ENCODE data around the gene CISTR. TPM values are rescaled to one million over a fixed set of nuclear protein-coding genes. Genes with fewer than 3 reads are reported as not detected.

Gene CISTR
- total RNA-seq, 4 donors from 2014 or later: not detected

DNA sequence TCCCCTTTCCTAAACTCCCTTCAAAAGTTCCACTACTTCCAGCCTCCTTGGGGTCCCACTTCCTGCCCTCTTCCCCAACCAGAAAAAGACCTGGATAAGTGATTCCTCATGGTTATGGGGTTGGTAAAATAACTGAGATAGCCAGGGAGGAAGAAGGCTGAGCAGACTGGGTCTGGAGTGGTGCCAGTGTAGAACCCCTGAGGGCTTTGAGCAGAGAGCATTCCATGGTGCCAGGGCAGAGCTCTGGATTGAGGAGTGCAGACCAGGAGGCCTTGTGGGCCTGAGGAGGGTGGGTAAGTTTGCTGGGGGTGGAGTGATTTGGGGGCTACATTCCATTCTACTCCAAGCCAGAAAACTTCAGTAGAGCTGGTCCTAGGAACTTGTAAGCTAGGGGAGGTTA is 9.5 kb upstream of the CISTR start:
- no peaks in the 10 kb centered on the region for H3K36me3 ChIP-seq
- no peak overlapping the region for H3K4me3 ChIP-seq
- H3K4me1 ChIP-seq: peaks cover 0 to 4% (median 0%) of the 10 kb centered on the region in 4 donors
- no peaks in the 10 kb centered on the region for H3K9me3 ChIP-seq
- TF ChIP-seq, protein P1, sequence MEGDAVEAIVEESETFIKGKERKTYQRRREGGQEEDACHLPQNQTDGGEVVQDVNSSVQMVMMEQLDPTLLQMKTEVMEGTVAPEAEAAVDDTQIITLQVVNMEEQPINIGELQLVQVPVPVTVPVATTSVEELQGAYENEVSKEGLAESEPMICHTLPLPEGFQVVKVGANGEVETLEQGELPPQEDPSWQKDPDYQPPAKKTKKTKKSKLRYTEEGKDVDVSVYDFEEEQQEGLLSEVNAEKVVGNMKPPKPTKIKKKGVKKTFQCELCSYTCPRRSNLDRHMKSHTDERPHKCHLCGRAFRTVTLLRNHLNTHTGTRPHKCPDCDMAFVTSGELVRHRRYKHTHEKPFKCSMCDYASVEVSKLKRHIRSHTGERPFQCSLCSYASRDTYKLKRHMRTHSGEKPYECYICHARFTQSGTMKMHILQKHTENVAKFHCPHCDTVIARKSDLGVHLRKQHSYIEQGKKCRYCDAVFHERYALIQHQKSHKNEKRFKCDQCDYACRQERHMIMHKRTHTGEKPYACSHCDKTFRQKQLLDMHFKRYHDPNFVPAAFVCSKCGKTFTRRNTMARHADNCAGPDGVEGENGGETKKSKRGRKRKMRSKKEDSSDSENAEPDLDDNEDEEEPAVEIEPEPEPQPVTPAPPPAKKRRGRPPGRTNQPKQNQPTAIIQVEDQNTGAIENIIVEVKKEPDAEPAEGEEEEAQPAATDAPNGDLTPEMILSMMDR (IDR thresholded peaks at IDR 0.05): no peak
- no peak for TF ChIP-seq POLR2A (IDR thresholded peaks at IDR 0.05)
- no peaks in the 10 kb centered on the region for H3K27me3 ChIP-seq
- DNase-seq: no peak
- no peak overlapping the region for H3K27ac ChIP-seq

DNA sequence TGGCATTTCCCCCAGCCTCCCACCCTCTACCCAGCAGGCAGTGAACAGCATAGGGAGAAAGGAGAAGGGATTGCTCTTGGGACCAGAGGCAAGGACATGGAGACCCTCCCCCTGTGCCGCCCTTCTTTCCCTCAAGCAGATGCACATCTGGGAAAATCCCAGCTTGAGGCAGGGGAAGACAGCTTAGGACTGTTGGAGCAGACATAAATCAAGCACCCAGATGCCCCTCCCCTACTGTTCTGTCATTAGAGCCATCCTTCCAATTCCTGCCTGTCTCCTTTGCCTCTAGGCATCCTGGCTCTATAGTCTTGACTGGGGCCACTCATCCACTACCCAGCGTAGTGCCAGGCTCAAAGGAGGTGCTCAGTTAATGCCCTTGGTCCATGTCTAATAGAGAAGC is 7.5 kb upstream of the CISTR start:
- no peaks in the 10 kb centered on the region for H3K36me3 ChIP-seq
- H3K4me3 ChIP-seq: no peak overlapping the region
- DNase-seq: no peak
- H3K27me3 ChIP-seq: no peaks in the 10 kb centered on the region
- no peak overlapping the region for H3K27ac ChIP-seq
- peaks cover 0 to 8% (median 2%) of the 10 kb centered on the region in 4 donors for H3K4me1 ChIP-seq
- TF ChIP-seq, protein P1 (IDR thresholded peaks at IDR 0.05): no peak
- TF ChIP-seq POLR2A (IDR thresholded peaks at IDR 0.05): no peak
- H3K9me3 ChIP-seq: no peaks in the 10 kb centered on the region

DNA sequence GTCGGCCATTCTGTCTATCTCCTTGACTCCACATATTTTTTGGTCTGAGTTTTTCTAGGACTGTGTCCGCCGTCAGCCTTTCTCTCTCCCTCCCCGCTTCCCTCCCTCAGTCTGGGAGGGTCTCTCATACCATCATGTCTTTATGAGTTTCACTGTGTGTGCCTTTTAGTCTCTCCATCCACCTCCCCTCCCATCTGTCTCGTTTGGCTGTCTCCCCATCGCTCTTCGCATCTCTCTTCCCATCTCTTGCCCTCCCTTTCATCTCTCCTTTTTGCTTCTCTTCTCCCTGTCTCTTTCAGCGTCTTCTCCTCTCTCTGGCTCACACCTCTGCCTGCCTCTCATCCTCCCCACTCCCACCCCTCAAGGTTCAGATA is 6.9 kb upstream of the CISTR start:
- Histone ChIP-seq H3K27ac (no peak overlapping the region), H3K36me3 (no peaks in the 10 kb centered on the region), H3K9me3 (no peaks in the 10 kb centered on the region), H3K4me1 (peaks cover 0 to 9% (median 2%) of the 10 kb centered on the region in 4 donors), H3K4me3 (no peak overlapping the region), H3K27me3 (no peaks in the 10 kb centered on the region)
- DNase-seq: no peak
- TF ChIP-seq, protein P1 (IDR thresholded peaks at IDR 0.05): no peak
- no peak for TF ChIP-seq POLR2A (IDR thresholded peaks at IDR 0.05)

DNA sequence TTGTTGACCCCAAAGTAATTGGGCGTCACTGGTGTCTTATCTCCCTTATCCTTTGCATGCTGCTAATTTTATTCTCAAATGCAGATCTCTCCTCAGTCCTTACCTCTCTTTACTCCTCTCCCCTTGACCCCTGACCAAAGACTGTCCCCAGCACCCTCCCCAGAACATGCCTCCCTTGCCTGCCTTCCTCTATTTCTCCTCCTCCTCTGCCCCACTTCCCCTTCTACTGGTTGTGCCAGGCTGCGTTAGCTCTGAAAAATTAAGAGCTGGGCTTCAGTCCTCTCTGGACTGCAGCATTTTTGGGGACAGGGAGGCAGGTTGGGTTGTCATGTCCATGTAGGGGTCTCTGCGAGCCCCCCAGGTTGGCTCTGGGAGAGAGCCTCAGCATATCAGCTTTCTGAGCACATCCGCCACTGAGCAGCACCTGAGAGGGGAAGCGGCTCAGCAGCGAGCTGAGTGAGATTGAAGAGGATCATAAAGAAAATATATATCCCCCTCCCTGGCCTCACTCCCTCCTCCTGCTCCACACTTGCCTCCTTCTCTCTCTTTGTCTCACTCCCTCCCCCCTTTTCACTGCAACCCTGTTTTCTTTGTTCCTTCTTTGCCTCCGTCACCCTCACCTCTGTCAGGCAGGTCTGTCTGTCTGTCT is 6.4 kb upstream of the CISTR start:
- no peaks in the 10 kb centered on the region for H3K36me3 ChIP-seq
- no peaks in the 10 kb centered on the region for H3K9me3 ChIP-seq
- no peak overlapping the region for H3K4me3 ChIP-seq
- H3K27ac ChIP-seq: no peak overlapping the region
- peaks cover 0 to 9% (median 2%) of the 10 kb centered on the region in 4 donors for H3K4me1 ChIP-seq
- H3K27me3 ChIP-seq: no peaks in the 10 kb centered on the region
- TF ChIP-seq POLR2A (IDR thresholded peaks at IDR 0.05): no peak
- TF ChIP-seq, protein P1 (IDR thresholded peaks at IDR 0.05): no peak
- DNase-seq: no peak

DNA sequence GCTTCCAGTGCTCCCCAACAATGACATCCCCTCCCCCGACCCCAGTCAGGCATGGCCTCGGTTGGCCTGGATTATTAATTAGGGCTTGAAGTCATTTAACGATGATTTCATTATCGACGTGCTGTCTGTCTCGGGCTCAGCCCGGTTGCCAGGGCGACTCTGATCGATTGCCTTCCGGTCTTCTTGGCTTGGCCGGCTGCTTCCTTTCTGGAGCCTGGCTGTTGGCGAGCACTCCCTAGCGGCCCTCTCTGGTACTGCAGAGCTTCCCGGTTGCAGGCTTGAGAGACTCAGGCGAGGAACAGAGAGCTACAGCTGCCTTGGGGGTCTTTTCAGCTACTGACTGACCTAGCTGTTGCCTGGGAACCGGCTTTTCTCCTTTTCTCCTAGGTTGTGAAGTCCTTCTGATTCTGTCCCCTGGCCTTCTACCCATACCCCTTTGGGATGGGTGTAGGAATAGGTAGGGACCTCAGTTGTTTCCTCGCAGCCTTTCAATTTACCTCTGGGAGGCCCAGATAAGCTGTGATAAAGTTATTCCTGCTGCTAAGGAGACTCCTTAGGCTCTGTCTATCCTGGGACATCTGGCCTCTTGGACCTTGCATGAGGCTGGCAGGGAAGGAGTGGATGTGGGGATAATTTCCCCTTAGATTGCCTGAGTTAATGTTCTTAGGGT is 5.5 kb upstream of the CISTR start:
- TF ChIP-seq, protein P1 (IDR thresholded peaks at IDR 0.05): peak; percentile 78 to 96 (median 82)
- TF ChIP-seq POLR2A (IDR thresholded peaks at IDR 0.05): no peak
- H3K4me3 ChIP-seq: peak overlapping the region in 2 of 4 donors; percentile 22

More for the DNA sequence above, 5.5 kb upstream of the CISTR start:
- no peaks in the 10 kb centered on the region for H3K9me3 ChIP-seq
- no peaks in the 10 kb centered on the region for H3K36me3 ChIP-seq
- no peak overlapping the region for H3K27ac ChIP-seq
- peak; percentile 84 to 93 (median 85) for DNase-seq
- no peaks in the 10 kb centered on the region for H3K27me3 ChIP-seq
- H3K4me1 ChIP-seq: peaks cover 0 to 9% (median 3%) of the 10 kb centered on the region in 4 donors
